Astrocyte (in vitro differentiated cells and primary cell): Measurements from ENCODE around the gene GUCA1A.

Experiments used
- EZH2 ChIP-seq: IDR thresholded peaks from 2 replicates; pipeline ENCODE4 v1.6.1; 2012; ENCODE audit warnings: mild to moderate bottlenecking, low read length, inconsistent platforms; ENCODE audit not compliant: insufficient read depth
- TF ChIP-seq, protein P1 (sequence below): IDR thresholded peaks from 2 replicates; pipeline ENCODE4 v1.5.1; 2011; ENCODE audit warnings: low read depth, mild to moderate bottlenecking, inconsistent platforms, low read length, moderate library complexity; ENCODE audit not compliant: insufficient read depth

GRCh38 chr6:42138630-42139619, 34.2 kb upstream of the GUCA1A start:
- TF ChIP-seq EZH2 = no peak
- TF ChIP-seq, protein P1, sequence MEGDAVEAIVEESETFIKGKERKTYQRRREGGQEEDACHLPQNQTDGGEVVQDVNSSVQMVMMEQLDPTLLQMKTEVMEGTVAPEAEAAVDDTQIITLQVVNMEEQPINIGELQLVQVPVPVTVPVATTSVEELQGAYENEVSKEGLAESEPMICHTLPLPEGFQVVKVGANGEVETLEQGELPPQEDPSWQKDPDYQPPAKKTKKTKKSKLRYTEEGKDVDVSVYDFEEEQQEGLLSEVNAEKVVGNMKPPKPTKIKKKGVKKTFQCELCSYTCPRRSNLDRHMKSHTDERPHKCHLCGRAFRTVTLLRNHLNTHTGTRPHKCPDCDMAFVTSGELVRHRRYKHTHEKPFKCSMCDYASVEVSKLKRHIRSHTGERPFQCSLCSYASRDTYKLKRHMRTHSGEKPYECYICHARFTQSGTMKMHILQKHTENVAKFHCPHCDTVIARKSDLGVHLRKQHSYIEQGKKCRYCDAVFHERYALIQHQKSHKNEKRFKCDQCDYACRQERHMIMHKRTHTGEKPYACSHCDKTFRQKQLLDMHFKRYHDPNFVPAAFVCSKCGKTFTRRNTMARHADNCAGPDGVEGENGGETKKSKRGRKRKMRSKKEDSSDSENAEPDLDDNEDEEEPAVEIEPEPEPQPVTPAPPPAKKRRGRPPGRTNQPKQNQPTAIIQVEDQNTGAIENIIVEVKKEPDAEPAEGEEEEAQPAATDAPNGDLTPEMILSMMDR = no peak
